H1 (cell line): ENCODE data around the gene SLC25A21. TPM values are rescaled to one million over a fixed set of nuclear protein-coding genes. Genes with fewer than 3 reads are reported as not detected.
A peak's percentile ranks its signal among the peaks of the same experiment; 100 is the strongest.

Source experiments
- CTCF ChIA-PET: fragments of 300-600 bp; sonication (Branson Sonifier 250); formaldehyde crosslinking; loops from one replicate; lab custom pipeline; 2021; ENCODE audit not compliant: partially characterized antibody; lab: Charles Lee
- POLR2A ChIA-PET: fragments of 300-600 bp; sonication (Branson Sonifier 250); formaldehyde crosslinking; loops from one replicate; lab custom pipeline; 2021; ENCODE audit warnings: inconsistent platforms; ENCODE audit not compliant: partially characterized antibody; lab: Charles Lee
- DNase-seq, 2 experiments: peaks; one replicate each; pipeline versions ENCODE4 v3.0.0 to v3.0.0-alpha.2; 2010 to 2022; ENCODE audit warnings: low spot score in 2 of 2, low read depth in 1 of 2, mixed read lengths in 1 of 2
- FAIRE-seq: peaks from 2 replicates; lab custom pipeline; 2011; peaks lifted over from hg19 to GRCh38; lab: Jason Lieb, UNC
- H2AFZ ChIP-seq: 2 replicates; pipeline ENCODE4 v1.8.1; 2012; ENCODE audit warnings: low read length, inconsistent platforms
- H2AK5ac ChIP-seq: 2 replicates; pipeline ENCODE4 v1.6.1; 2013; ENCODE audit warnings: low read depth, low read length
- H2BK120ac ChIP-seq: replicated peaks from 2 replicates; pipeline ENCODE3; 2013; ENCODE audit warnings: low read depth, low read length, inconsistent platforms
- H2BK12ac ChIP-seq: 2 replicates; pipeline ENCODE4 v1.6.1; 2013; ENCODE audit warnings: low read depth, low read length
- H2BK15ac ChIP-seq: 2 replicates; pipeline ENCODE4 v1.6.1; 2013; ENCODE audit warnings: low read length
- H2BK20ac ChIP-seq: 2 replicates; pipeline ENCODE4 v1.6.1; 2013; ENCODE audit warnings: low read length
- H2BK5ac ChIP-seq: 2 replicates; pipeline ENCODE4 v1.6.1; 2013; ENCODE audit warnings: low read depth, low read length
- H3K14ac ChIP-seq: 2 replicates; pipeline ENCODE4 v1.6.1; 2013; ENCODE audit warnings: inconsistent platforms; ENCODE audit not compliant: insufficient read length
- H3K18ac ChIP-seq: 2 replicates; pipeline ENCODE4 v1.6.1; 2013; ENCODE audit warnings: low read length; ENCODE audit errors: extremely low read depth
- H3K23ac ChIP-seq: 2 replicates; pipeline ENCODE4 v1.6.1; 2013; ENCODE audit warnings: inconsistent platforms; ENCODE audit not compliant: insufficient read length
- H3K23me2 ChIP-seq: 2 replicates; pipeline ENCODE4 v1.6.1; 2013; ENCODE audit warnings: low read depth, low read length
- H3K27ac ChIP-seq: 2 replicates; pipeline ENCODE4 v1.6.1; 2011; ENCODE audit warnings: low read depth, low read length, inconsistent platforms
- H3K27me3 ChIP-seq, 4 experiments: replicated peaks in 1 of 4; 1 replicate in 1 of 4; 2 replicates in 3 of 4; pipeline versions ENCODE4 v1.6.1 to v1.8.1; 2011 to 2013; ENCODE audit warnings: low read length in 3 of 4, mild to moderate bottlenecking in 3 of 4, inconsistent platforms in 2 of 4, mixed read lengths in 2 of 4, moderate library complexity in 1 of 4; ENCODE audit not compliant: control insufficient read depth in 3 of 4, insufficient read depth in 3 of 4; ENCODE audit errors: extremely low read depth in 1 of 4
- H3K36me3 ChIP-seq, 4 experiments: 2 replicates each; pipeline versions ENCODE4 v1.6.1 to v1.8.1; 2011 to 2013; ENCODE audit warnings: mild to moderate bottlenecking in 4 of 4, low read length in 3 of 4, moderate library complexity in 2 of 4, control low read depth in 1 of 4, inconsistent platforms in 1 of 4; ENCODE audit not compliant: insufficient read depth in 4 of 4, control insufficient read depth in 2 of 4
- H3K4ac ChIP-seq: replicated peaks from 2 replicates; pipeline ENCODE3; 2013; ENCODE audit warnings: low read length, low read depth, mixed read lengths, inconsistent platforms; ENCODE audit not compliant: insufficient read length
- H3K4me1 ChIP-seq, 4 experiments: replicated peaks in 1 of 4; 1 replicate in 1 of 4; 2 replicates in 3 of 4; pipeline versions ENCODE4 v1.6.1 to v1.8.1; 2011 to 2013; ENCODE audit warnings: low read length in 3 of 4, inconsistent platforms in 2 of 4, mixed read lengths in 1 of 4; ENCODE audit not compliant: insufficient read depth in 4 of 4, control insufficient read depth in 3 of 4
- H3K4me2 ChIP-seq, 2 experiments: 2 replicates each; pipeline versions ENCODE4 v1.6.1 to v1.8.1; 2011 to 2013; ENCODE audit warnings: low read depth in 2 of 2, low read length in 2 of 2, control low read depth in 1 of 2, inconsistent platforms in 1 of 2, mild to moderate bottlenecking in 1 of 2; ENCODE audit not compliant: insufficient read depth in 1 of 2
- H3K4me3 ChIP-seq, 4 experiments: fragments of 200-600, 300-600 bp in 1 of 4; sonication (generic), shearing (Covaris generic), sonication (Bioruptor Twin) in 1 of 4; 2 replicates each; pipeline versions ENCODE4 v1.5.1 to v1.8.1; 2011 to 2016; ENCODE audit warnings: low read length in 4 of 4, low read depth in 3 of 4, control low read depth in 2 of 4, inconsistent platforms in 2 of 4, mild to moderate bottlenecking in 2 of 4, mixed read lengths in 1 of 4, moderate library complexity in 1 of 4; ENCODE audit not compliant: insufficient read depth in 2 of 4; ENCODE audit errors: extremely low read depth in 1 of 4
- H3K56ac ChIP-seq: replicated peaks from 2 replicates; pipeline ENCODE3; 2013; ENCODE audit warnings: low read depth, mild to moderate bottlenecking, mixed read lengths, low read length, inconsistent platforms; ENCODE audit not compliant: insufficient read length
- H3K79me1 ChIP-seq: 2 replicates; pipeline ENCODE4 v1.6.1; 2013; ENCODE audit warnings: low read depth, low read length, control low read depth
- H3K79me2 ChIP-seq, 2 experiments: 2 replicates each; pipeline versions ENCODE4 v1.6.1 to v1.8.1; 2012 to 2013; ENCODE audit warnings: low read length in 2 of 2, mild to moderate bottlenecking in 2 of 2, inconsistent platforms in 1 of 2; ENCODE audit not compliant: insufficient read depth in 2 of 2, control insufficient read depth in 1 of 2
- H3K9ac ChIP-seq, 4 experiments: replicated peaks in 1 of 4; 1 replicate in 1 of 4; 2 replicates in 3 of 4; pipeline versions ENCODE4 v1.6.1 to v1.8.1; 2011 to 2013; ENCODE audit warnings: low read depth in 3 of 4, low read length in 3 of 4, control low read depth in 2 of 4, mild to moderate bottlenecking in 2 of 4, moderate library complexity in 2 of 4, inconsistent platforms in 1 of 4; ENCODE audit errors: extremely low read depth in 1 of 4
- H3K9me3 ChIP-seq, 2 experiments: 2 replicates each; pipeline versions ENCODE4 v1.6.1 to v1.8.1; 2012 to 2013; ENCODE audit warnings: mild to moderate bottlenecking in 2 of 2, moderate library complexity in 2 of 2, control low read depth in 1 of 2, inconsistent platforms in 1 of 2, low read depth in 1 of 2, low read length in 1 of 2, mixed read lengths in 1 of 2; ENCODE audit not compliant: insufficient read depth in 2 of 2
- H4K20me1 ChIP-seq, 2 experiments: replicated peaks in 1 of 2; 2 replicates each; pipeline versions ENCODE3 to v1.8.1; 2011 to 2013; ENCODE audit warnings: inconsistent platforms in 2 of 2, low read length in 2 of 2, mild to moderate bottlenecking in 1 of 2; ENCODE audit not compliant: insufficient read depth in 2 of 2, control insufficient read depth in 1 of 2
- H4K5ac ChIP-seq: 2 replicates; pipeline ENCODE4 v1.6.1; 2013; ENCODE audit warnings: low read length, low read depth, mixed read lengths, inconsistent platforms; ENCODE audit not compliant: insufficient read length
- H4K8ac ChIP-seq: 2 replicates; pipeline ENCODE4 v1.8.0; 2013; ENCODE audit warnings: mild to moderate bottlenecking, moderate library complexity, low read length, inconsistent platforms; ENCODE audit not compliant: insufficient read depth; ENCODE audit errors: extremely low read depth
- H4K91ac ChIP-seq: replicated peaks from 2 replicates; pipeline ENCODE3; 2013; ENCODE audit warnings: low read length, mixed read lengths, inconsistent platforms; ENCODE audit not compliant: insufficient read length
- CHD2 ChIP-seq: IDR thresholded peaks from 2 replicates; pipeline ENCODE4 v1.6.1; 2012; ENCODE audit warnings: low read length, improper control_type of control experiment
- CTBP2 ChIP-seq: IDR thresholded peaks from 2 replicates; pipeline ENCODE4 v1.7.0; 2011; ENCODE audit warnings: borderline replicate concordance, mild to moderate bottlenecking, moderate library complexity, mixed read lengths, low read length; ENCODE audit not compliant: insufficient read depth, insufficient read length
- EGR1 ChIP-seq: IDR thresholded peaks from 2 replicates; pipeline ENCODE4 v1.6.1; 2011; ENCODE audit warnings: low read depth, low read length, borderline replicate concordance
- EP300 ChIP-seq, 2 experiments: IDR thresholded peaks; 1 replicate in 1 of 2; 2 replicates in 1 of 2; pipeline ENCODE4 v1.6.1; 2011 to 2012; ENCODE audit warnings: low read depth in 2 of 2, low read length in 2 of 2, mild to moderate bottlenecking in 2 of 2, borderline replicate concordance in 1 of 2, inconsistent platforms in 1 of 2, moderate library complexity in 1 of 2
- GABPA ChIP-seq: IDR thresholded peaks from 2 replicates; pipeline ENCODE4 v1.6.1; 2011; ENCODE audit warnings: mild to moderate bottlenecking, low read length, moderate library complexity, borderline replicate concordance; ENCODE audit not compliant: insufficient read depth
- GTF2F1 ChIP-seq: IDR thresholded peaks from 2 replicates; pipeline ENCODE4 v1.6.1; 2012; ENCODE audit warnings: low read depth, low read length, improper control_type of control experiment, borderline replicate concordance
- HDAC6 ChIP-seq: IDR thresholded peaks from one replicate; pipeline ENCODE4 v1.7.1; 2012; ENCODE audit warnings: low read depth, mild to moderate bottlenecking, inconsistent platforms, low read length, moderate library complexity
- JUN ChIP-seq: IDR thresholded peaks from 2 replicates; pipeline ENCODE4 v1.6.1; 2011; ENCODE audit warnings: low read depth, mild to moderate bottlenecking, improper control_type of control experiment, low read length
- JUND ChIP-seq: IDR thresholded peaks from 2 replicates; pipeline ENCODE4 v1.6.1; 2011; ENCODE audit warnings: mild to moderate bottlenecking, improper control_type of control experiment, low read length
- KDM1A ChIP-seq: fragments of 200-600, 300-600 bp; sonication (generic); IDR thresholded peaks from 2 replicates; pipeline ENCODE4 v1.7.1; 2016; ENCODE audit warnings: mild to moderate bottlenecking, low read length, borderline replicate concordance
- POU5F1 ChIP-seq: IDR thresholded peaks from 2 replicates; pipeline ENCODE4 v1.6.1; 2011; ENCODE audit warnings: low read depth, mild to moderate bottlenecking, low read length, moderate library complexity
- SIRT6 ChIP-seq: IDR thresholded peaks from one replicate; pipeline ENCODE4 v1.7.1; 2012; ENCODE audit warnings: low read length, inconsistent platforms
- SP2 ChIP-seq: IDR thresholded peaks from 2 replicates; pipeline ENCODE4 v1.6.1; 2012; ENCODE audit warnings: mild to moderate bottlenecking, low read length, inconsistent platforms
- TCF12 ChIP-seq: IDR thresholded peaks from 2 replicates; pipeline ENCODE4 v1.6.1; 2011; ENCODE audit warnings: low read depth, mild to moderate bottlenecking, low read length
- WGBS, 2 experiments: shearing (Covaris generic) in 1 of 2; methylation state at CpG; one replicate each; pipeline versions ENCODE4 v1.1.6 to v1.1.7; 2013 to 2015; ENCODE audit warnings: low lambda C conversion rate in 2 of 2, mixed read lengths in 2 of 2, inconsistent platforms in 1 of 2, low coverage in 1 of 2, missing lambda C conversion rate in 1 of 2; ENCODE audit not compliant: insufficient replicate concordance in 2 of 2, insufficient coverage in 1 of 2, insufficient read length in 1 of 2; ENCODE audit errors: extremely low coverage in 1 of 2, missing lambda C conversion rate in 1 of 2; 5-methylcytosine and 5-hydroxymethylcytosine counted together
- polyA plus RNA-seq, 7 experiments: library from polyadenylated mRNA; depleted of rRNA in 3 of 7; stranded (reverse) in 5 of 7; unstranded in 2 of 7; fragments of >200 nt in 5 of 7; fragments of 200-250 nt in 2 of 7; gene quantifications; 1 replicate in 5 of 7; 2 replicates in 1 of 7; 4 replicates in 1 of 7; pipeline versions ENCODE4 v1.2.1 to v1.2.3, GENCODE V29; 2011 to 2013; ENCODE audit warnings: missing spikeins in 2 of 7, mixed read lengths in 2 of 7
- total RNA-seq: library from RNA; stranded (reverse); fragmentation: NEBNext Ultra II Directional; extraction: Animal tissue kit (Norgen Biotek cat#: 25700); gene quantifications from 2 replicates; pipeline ENCODE4 v1.2.1, GENCODE V29; 2021
- TF ChIP-seq, protein P1 (sequence below): IDR thresholded peaks from 2 replicates; pipeline ENCODE4 v1.6.1; 2012; ENCODE audit warnings: inconsistent platforms

The SLC25A21 gene
- total and polyA plus RNA-seq, 2 of the 8 experiments (the other 6 are each of a cell fraction or from before 2014, with no cell fraction given) = 6.9 to 15.7 TPM

- Histone ChIP-seq H2AFZ (no peak overlapping the region), H3K4me2 (peak overlapping the region in 1 of 2 experiments; percentile 48; a peak in 1 of 4 replicates), H3K4me3 (0 out of 8 replicates have a peak overlapping the region, but pooled peaks of 1 of the 4 experiments have one; percentile 34), H3K4ac (no peak overlapping the region), H2BK20ac (no peak overlapping the region), H3K23ac (no peak overlapping the region), H3K79me1 (no peaks in the 10 kb centered on the region), H3K23me2 (no peaks in the 10 kb centered on the region), H4K8ac (no peak overlapping the region), H3K79me2 (no peaks in the 10 kb centered on the region), H2BK12ac (no peak overlapping the region), H3K9me3 (no peaks in the 10 kb centered on the region), H2BK5ac (no peak overlapping the region), H4K20me1 (no peaks in the 10 kb centered on the region), H2AK5ac (no peak overlapping the region), H3K14ac (no peak overlapping the region), H3K27ac (no peak overlapping the region), H2BK15ac (no peak overlapping the region), H4K5ac (no peak overlapping the region), H3K9ac (no peak overlapping the region), H3K18ac (no peak overlapping the region), H4K91ac (no peak overlapping the region), H2BK120ac (no peak overlapping the region), H3K36me3 (no peaks in the 10 kb centered on the region), H3K56ac (no peak overlapping the region), H3K27me3 (no peaks in the 10 kb centered on the region; a peak in 3 of 7 replicates), H3K4me1 (peaks cover 0 to 7% (median 4%) of the 10 kb centered on the region in 4 experiments; a peak in 6 of 7 replicates)
- ChIA-PET POLR2A (no interaction called here), CTCF (interaction anchor here (0.6 to 1.4 kb wide), 5 partner anchors 10 to 126 kb away, joined by 3 to 7 read pairs (median 3); no protein-coding TSS in a partner anchor)
- DNase-seq (no peak), FAIRE-seq (no peak)
- 73% methylated on average over 6 of the region's 6 CpGs; no CpG with 5 or more reads in 1 of the 2 experiments for WGBS, 2 experiments
- TF ChIP-seq TCF12 (no peak), POU5F1 (no peak), GABPA (no peak), EGR1 (no peak), JUN (no peak), GTF2F1 (no peak), SIRT6 (no peak), CTBP2 (no peak), HDAC6 (no peak), EP300 (IDR thresholded peaks at IDR 0.05; ENCODE audit: borderline replicate concordance in 1 of 2, low read depth in 2 of 2, low read length in 2 of 2) (no peak), CHD2 (no peak), KDM1A (no peak), JUND (no peak), SP2 (no peak)
- TF ChIP-seq, protein P1, sequence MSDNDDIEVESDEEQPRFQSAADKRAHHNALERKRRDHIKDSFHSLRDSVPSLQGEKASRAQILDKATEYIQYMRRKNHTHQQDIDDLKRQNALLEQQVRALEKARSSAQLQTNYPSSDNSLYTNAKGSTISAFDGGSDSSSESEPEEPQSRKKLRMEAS = no peak
Measured at GRCh38 chr14:36675581-36675980, 496.8 kb downstream of the SLC25A21 start.
